Neural progenitor cell (in vitro differentiated cells): ENCODE data around the gene C3AR1. TPM values are rescaled to one million over a fixed set of nuclear protein-coding genes. Genes with fewer than 3 reads are reported as not detected.

Source experiments
- DNase-seq: peaks from one replicate; pipeline ENCODE4 v3.0.0-alpha.2; 2016; ENCODE audit warnings: low spot score
- H2AFZ ChIP-seq: fragments of 200-600 bp; sonication (generic); replicated peaks from 2 replicates; pipeline ENCODE4 v1.6.1; 2016; ENCODE audit warnings: antibody characterized with exemption
- H3F3A ChIP-seq: fragments of 200-600 bp; sonication (generic); 2 replicates; pipeline ENCODE4 v1.6.1; 2016; ENCODE audit warnings: antibody characterized with exemption, low read depth
- H3K27ac ChIP-seq: fragments of 200-600 bp; sonication (generic); 2 replicates; pipeline ENCODE4 v1.5.1; 2016; ENCODE audit warnings: mild to moderate bottlenecking
- H3K27me3 ChIP-seq: fragments of 200-600 bp; sonication (generic); 2 replicates; pipeline ENCODE4 v1.6.1; 2016; ENCODE audit warnings: mild to moderate bottlenecking, moderate library complexity
- H3K36me3 ChIP-seq: fragments of 200-600 bp; sonication (generic); 2 replicates; pipeline ENCODE4 v1.5.1; 2016
- H3K4me1 ChIP-seq: fragments of 200-600 bp; sonication (generic); 2 replicates; pipeline ENCODE4 v1.6.1; 2016; ENCODE audit warnings: mixed run types
- H3K4me2 ChIP-seq: fragments of 200-600 bp; sonication (generic); 2 replicates; pipeline ENCODE4 v1.6.1; 2016
- H3K4me3 ChIP-seq: fragments of 200-600 bp; sonication (generic); 2 replicates; pipeline ENCODE4 v1.5.1; 2016
- H3K79me2 ChIP-seq: fragments of 200-600 bp; sonication (generic); 2 replicates; pipeline ENCODE4 v1.6.1; 2016; ENCODE audit warnings: low read depth
- H3K9ac ChIP-seq: fragments of 200-600 bp; sonication (generic); 2 replicates; pipeline ENCODE4 v1.6.1; 2016
- H3K9me3 ChIP-seq: fragments of 200-600 bp; sonication (generic); 2 replicates; pipeline ENCODE4 v1.5.1; 2016; ENCODE audit warnings: low read depth
- H4K20me1 ChIP-seq: fragments of 200-600 bp; sonication (generic); 2 replicates; pipeline ENCODE4 v1.6.1; 2016; ENCODE audit warnings: low read depth
- H3K27ac Mint-ChIP-seq: 3 replicates; pipeline ENCODE4 v1.8.0; 2021; ENCODE audit warnings: mixed read lengths
- H3K27me3 Mint-ChIP-seq: 2 replicates; pipeline ENCODE4 v1.8.0; 2022; ENCODE audit warnings: low read depth, mild to moderate bottlenecking, inconsistent platforms, moderate library complexity, mixed read lengths; ENCODE audit not compliant: insufficient read depth
- H3K36me3 Mint-ChIP-seq: 3 replicates; pipeline ENCODE4 v1.8.0; 2021; ENCODE audit warnings: mixed read lengths
- H3K4me1 Mint-ChIP-seq: 3 replicates; pipeline ENCODE4 v1.8.0; 2021; ENCODE audit warnings: mixed read lengths
- H3K4me3 Mint-ChIP-seq: 3 replicates; pipeline ENCODE4 v1.8.0; 2021; ENCODE audit warnings: mild to moderate bottlenecking, moderate library complexity, mixed read lengths
- H3K9me3 Mint-ChIP-seq: 3 replicates; pipeline ENCODE4 v1.8.0; 2020; ENCODE audit warnings: mixed read lengths
- EZH2 ChIP-seq: fragments of 200-600 bp; sonication (generic); IDR thresholded peaks from 2 replicates; pipeline ENCODE4 v1.6.1; 2017; ENCODE audit warnings: antibody characterized with exemption, mild to moderate bottlenecking, moderate library complexity
- EZH2phosphoT487 ChIP-seq: fragments of 200-600 bp; sonication (generic); IDR thresholded peaks from 2 replicates; pipeline ENCODE4 v1.6.1; 2017; ENCODE audit warnings: antibody characterized with exemption
- total RNA-seq: library from RNA; depleted of rRNA; stranded (reverse); fragments of >200 nt; gene quantifications from 2 replicates; pipeline ENCODE4 v1.2.3, GENCODE V29; 2015; ENCODE audit warnings: low replicate concordance
- TF ChIP-seq, protein P1 (sequence below): fragments of 200-600 bp; sonication (generic); IDR thresholded peaks from 2 replicates; pipeline ENCODE4 v1.5.1; 2017; ENCODE audit warnings: antibody characterized with exemption, mild to moderate bottlenecking

C3AR1 gene
- total RNA-seq, 1 donor from 2014 or later, result not detected

DNA sequence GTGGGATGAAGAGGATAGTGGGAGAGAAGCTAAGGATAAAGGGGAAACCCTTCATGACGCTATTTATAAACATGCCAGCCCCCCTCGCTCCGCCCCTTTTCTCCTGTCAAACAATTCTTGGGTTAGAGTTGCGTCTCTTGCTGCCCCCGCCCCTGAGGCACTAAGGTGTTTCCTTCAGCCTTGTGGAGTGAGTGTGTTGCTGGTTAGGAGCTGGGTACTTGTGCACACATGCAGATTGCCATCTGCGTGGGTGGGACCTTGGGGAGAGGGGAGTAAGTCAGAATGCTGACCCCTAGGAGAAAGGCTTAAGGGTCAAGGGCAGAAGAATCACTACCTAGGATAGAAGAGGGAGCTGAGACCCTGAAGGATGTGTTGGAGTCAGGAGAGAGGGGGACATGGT lies 28.2 kb downstream of the C3AR1 start:
- Histone ChIP-seq H3K79me2 (peaks cover 5% of the 10 kb centered on the region), H4K20me1 (peaks cover 33% of the 10 kb centered on the region), H3K4me2 (peak overlapping the region; percentile 70), H3F3A (peaks cover 22% of the 10 kb centered on the region), H3K27me3 (no peaks in the 10 kb centered on the region), H3K4me3 (no peak overlapping the region), H3K9me3 (no peaks in the 10 kb centered on the region), H3K4me1 (peaks cover 35% of the 10 kb centered on the region), H3K27ac (no peak overlapping the region), H3K9ac (no peak overlapping the region), H2AFZ (no peak overlapping the region), H3K36me3 (no peaks in the 10 kb centered on the region)
- DNase-seq, result no peak
- no peak overlapping the region for H3K27ac Mint-ChIP-seq
- H3K9me3 Mint-ChIP-seq, result no peaks in the 10 kb centered on the region
- H3K36me3 Mint-ChIP-seq, result peaks cover 14% of the 10 kb centered on the region
- H3K4me1 Mint-ChIP-seq, result peaks cover 42% of the 10 kb centered on the region
- H3K27me3 Mint-ChIP-seq, result no peaks in the 10 kb centered on the region
- H3K4me3 Mint-ChIP-seq, result peak overlapping the region; percentile 64
- TF ChIP-seq, protein P1, sequence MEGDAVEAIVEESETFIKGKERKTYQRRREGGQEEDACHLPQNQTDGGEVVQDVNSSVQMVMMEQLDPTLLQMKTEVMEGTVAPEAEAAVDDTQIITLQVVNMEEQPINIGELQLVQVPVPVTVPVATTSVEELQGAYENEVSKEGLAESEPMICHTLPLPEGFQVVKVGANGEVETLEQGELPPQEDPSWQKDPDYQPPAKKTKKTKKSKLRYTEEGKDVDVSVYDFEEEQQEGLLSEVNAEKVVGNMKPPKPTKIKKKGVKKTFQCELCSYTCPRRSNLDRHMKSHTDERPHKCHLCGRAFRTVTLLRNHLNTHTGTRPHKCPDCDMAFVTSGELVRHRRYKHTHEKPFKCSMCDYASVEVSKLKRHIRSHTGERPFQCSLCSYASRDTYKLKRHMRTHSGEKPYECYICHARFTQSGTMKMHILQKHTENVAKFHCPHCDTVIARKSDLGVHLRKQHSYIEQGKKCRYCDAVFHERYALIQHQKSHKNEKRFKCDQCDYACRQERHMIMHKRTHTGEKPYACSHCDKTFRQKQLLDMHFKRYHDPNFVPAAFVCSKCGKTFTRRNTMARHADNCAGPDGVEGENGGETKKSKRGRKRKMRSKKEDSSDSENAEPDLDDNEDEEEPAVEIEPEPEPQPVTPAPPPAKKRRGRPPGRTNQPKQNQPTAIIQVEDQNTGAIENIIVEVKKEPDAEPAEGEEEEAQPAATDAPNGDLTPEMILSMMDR, result no peak
- TF ChIP-seq EZH2 (no peak), EZH2phosphoT487 (no peak)

DNA sequence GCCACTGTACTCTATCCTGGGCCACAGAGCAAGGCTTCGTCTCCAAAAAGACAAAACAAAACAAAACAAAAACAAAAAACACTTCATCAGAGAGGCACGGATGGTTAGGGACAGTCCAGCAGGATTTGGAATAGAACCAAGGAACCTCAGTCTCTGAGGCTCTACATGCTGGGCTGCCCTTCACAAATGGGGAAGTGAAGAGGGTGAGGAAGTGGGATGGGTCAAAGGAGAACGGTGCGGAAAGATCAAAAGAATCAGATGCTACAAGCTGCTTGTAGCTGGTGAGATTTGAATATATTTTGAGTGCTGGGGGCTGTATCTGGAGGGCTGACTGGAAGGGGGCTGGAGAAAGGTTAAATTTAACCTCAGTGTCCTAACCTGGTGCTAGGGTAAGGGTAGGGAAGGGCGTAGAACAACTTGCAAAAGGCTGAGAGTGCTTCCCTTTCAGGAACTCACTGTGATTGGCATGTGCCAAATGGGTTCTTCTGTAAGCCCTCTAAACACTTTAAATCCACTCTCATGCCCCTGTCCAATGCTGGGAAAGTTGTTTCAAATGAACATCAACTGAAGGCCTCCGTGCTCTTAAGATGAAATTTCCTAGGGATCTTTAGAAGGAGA lies 29.0 kb downstream of the C3AR1 start:
- Histone ChIP-seq H4K20me1 (peaks cover 33% of the 10 kb centered on the region), H3K9me3 (no peaks in the 10 kb centered on the region), H3K27ac (no peak overlapping the region), H3K27me3 (no peaks in the 10 kb centered on the region), H3K4me2 (no peak overlapping the region), H3K79me2 (peaks cover 5% of the 10 kb centered on the region), H3F3A (peaks cover 25% of the 10 kb centered on the region), H3K9ac (no peak overlapping the region), H3K36me3 (no peaks in the 10 kb centered on the region), H2AFZ (no peak overlapping the region), H3K4me3 (no peak overlapping the region), H3K4me1 (peaks cover 35% of the 10 kb centered on the region)
- Mint-ChIP-seq H3K4me3 (peak overlapping the region; percentile 9), H3K4me1 (peaks cover 42% of the 10 kb centered on the region), H3K27ac (no peak overlapping the region), H3K27me3 (no peaks in the 10 kb centered on the region), H3K9me3 (no peaks in the 10 kb centered on the region), H3K36me3 (peaks cover 10% of the 10 kb centered on the region)
- DNase-seq, result no peak
- TF ChIP-seq EZH2 (no peak), EZH2phosphoT487 (no peak)
- TF ChIP-seq, protein P1, result no peak

DNA sequence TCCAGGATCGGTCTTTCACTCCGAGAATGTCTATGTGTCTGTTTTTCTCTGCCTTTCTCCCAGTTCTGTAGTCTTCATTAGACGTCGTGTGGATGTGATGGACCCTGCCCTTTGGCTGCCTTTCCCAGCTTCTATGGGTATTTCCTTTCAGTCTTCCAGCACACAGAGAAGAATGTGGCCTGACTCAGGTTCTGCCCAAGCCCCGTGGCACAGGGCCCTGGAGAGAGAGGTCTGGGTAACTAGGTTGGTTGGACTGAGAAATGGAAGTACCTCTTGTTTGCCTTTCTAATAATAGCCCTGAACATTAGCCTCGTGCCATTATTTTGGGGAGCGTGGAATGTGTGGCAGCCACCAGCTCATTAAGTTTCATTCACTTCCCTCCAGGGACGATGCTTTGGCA lies 29.8 kb downstream of the C3AR1 start:
- H3K9me3 ChIP-seq, result no peaks in the 10 kb centered on the region
- no peaks in the 10 kb centered on the region for H3K9me3 Mint-ChIP-seq
- H3K9ac ChIP-seq, result no peak overlapping the region
- H3K27ac Mint-ChIP-seq, result no peak overlapping the region
- H3K4me1 Mint-ChIP-seq, result peaks cover 46% of the 10 kb centered on the region
- no peaks in the 10 kb centered on the region for H3K27me3 Mint-ChIP-seq
- H3K4me3 ChIP-seq, result no peak overlapping the region
- H3K27me3 ChIP-seq, result no peaks in the 10 kb centered on the region
- no peak overlapping the region for H3K4me3 Mint-ChIP-seq
- H4K20me1 ChIP-seq, result peaks cover 33% of the 10 kb centered on the region
- no peak overlapping the region for H3K4me2 ChIP-seq
- H3K36me3 Mint-ChIP-seq, result peaks cover 8% of the 10 kb centered on the region
- H2AFZ ChIP-seq, result no peak overlapping the region
- no peaks in the 10 kb centered on the region for H3K36me3 ChIP-seq
- peaks cover 11% of the 10 kb centered on the region for H3K79me2 ChIP-seq
- TF ChIP-seq, protein P1, result no peak
- no peak for TF ChIP-seq EZH2
- TF ChIP-seq EZH2phosphoT487, result no peak
- peaks cover 35% of the 10 kb centered on the region for H3K4me1 ChIP-seq
- DNase-seq, result no peak
- H3F3A ChIP-seq, result peaks cover 25% of the 10 kb centered on the region
- no peak overlapping the region for H3K27ac ChIP-seq
